HG03571 (cell line): Measurements from ENCODE around the gene GLIS1.

Experiments
- ATAC-seq: cut with Tn5 transposase; IDR thresholded peaks from one replicate; pipeline ENCODE4 v1.9.1; 2021; ENCODE audit not compliant: unreplicated experiment

Gene GLIS1

DNA sequence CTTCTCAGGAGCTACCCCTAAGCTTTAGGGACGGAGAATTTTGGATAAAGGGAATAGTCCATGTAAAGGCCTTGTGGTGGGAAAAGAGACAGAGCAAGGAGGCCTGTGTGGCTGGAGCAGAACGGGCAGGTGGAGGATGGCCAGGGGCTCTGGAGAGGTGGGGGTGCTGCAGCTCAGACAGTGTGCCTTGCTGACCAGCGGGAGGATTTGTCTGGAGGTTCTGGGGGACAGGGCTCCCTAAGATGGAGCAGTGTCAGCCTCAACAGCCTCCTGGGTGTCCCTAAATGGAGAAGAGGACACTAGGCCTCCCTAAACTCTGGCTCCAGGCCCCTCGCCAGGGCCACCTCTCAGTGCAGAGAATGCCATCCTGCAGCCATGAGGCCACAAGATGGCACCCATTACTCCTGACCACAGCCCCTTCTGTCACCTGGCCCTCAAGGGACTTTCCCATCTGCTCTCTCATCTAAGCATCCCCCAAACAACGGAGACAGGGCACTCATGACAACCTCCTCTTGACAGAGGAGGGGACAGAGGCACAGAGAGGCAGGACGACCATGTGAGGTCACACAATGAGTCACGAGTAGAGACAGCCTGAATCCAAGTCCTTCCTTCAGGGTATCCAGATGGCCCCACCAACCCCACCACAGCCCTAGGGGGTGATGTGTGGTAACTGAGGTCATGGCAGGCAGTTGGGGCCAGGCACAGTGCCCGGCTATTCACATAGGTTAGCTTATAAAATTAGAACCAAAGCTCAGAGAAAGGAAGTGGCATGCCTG, 185.0 kb downstream of the GLIS1 start:
- ATAC-seq, result no peak

DNA sequence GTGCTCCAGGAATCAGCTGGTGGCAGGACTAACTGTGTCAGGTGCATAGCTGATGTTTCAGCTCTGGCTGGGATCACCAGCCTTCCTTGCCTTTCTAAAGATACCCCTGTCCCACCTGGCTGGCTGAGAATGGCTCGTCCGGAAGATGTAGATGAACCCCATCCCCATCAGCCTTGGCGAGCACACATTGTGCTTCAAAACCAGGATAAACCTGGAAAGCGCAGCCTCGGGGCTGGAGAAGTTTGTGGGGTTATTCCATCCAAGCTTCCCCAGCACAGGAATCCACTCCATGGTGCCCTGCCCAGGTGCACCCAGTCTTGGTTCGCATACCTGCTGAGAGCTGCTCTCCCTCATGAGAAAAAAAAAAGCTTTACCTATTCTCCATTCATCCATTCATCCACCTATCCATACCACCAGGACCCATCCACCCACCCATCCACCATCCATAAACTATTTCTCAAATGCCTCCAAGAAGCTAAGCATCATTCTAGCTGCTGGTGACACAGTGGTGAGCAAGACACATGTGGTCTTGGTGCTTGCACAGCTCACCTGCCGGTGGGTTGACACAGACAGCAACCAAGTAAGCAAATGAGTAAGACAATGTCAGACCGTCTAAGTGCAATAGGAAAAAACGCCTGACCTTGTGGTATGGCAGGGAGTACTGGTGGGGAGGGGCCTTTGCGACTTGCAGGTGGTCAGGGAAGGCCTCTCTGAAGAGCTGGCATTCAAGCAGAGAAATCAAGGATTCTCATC, 185.8 kb downstream of the GLIS1 start:
- no peak for ATAC-seq

DNA sequence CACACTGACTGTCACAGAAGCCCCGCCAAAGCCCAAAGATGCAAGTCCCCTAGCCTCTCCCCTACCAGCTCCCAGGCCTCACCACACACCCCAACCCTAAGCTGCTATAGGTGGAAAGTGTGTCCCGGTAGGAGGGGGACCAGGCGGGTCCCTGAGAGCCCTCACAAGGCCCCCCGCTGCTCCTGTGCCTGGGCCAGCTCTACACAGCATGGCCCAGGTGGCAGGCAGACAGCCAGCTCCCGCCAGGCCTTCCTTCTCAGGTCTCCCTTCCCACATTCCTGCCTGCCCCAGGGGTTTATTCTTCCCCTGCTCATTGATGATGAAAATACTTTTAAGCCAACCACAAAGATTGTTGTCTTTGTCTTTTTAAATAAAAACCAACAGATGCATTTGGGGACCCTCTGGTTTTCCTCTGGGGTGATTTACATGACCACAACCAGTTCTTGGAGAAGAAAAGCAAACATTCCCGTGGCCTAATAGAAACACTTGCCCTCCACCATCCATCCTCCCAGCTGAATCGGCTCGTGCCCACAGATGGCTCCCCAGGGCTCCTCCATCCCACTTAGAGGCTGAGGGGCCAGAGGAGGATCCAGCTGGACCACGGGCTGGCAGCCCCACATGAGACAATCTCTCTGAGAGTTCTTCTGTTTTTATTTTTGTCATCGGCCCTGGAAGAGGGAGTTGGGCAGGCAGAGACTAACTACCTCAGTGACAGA, 186.7 kb downstream of the GLIS1 start:
- no peak for ATAC-seq

- ATAC-seq, result no peak
Measured at GRCh38 chr1:53551428-53551995, 187.5 kb downstream of the GLIS1 start.

- ATAC-seq, result no peak
Measured at GRCh38 chr1:53550201-53550741, 188.7 kb downstream of the GLIS1 start.

GRCh38 chr1:53549781-53550180, 189.2 kb downstream of the GLIS1 start:
- ATAC-seq, result no peak

GRCh38 chr1:53549287-53549686, 189.7 kb downstream of the GLIS1 start:
- ATAC-seq, result no peak

- no peak for ATAC-seq
Measured at GRCh38 chr1:53548031-53548491, 190.9 kb downstream of the GLIS1 start.

GRCh38 chr1:53547231-53547790, 191.7 kb downstream of the GLIS1 start:
- no peak for ATAC-seq

GRCh38 chr1:53546409-53547155, 192.4 kb downstream of the GLIS1 start:
- no peak for ATAC-seq

DNA sequence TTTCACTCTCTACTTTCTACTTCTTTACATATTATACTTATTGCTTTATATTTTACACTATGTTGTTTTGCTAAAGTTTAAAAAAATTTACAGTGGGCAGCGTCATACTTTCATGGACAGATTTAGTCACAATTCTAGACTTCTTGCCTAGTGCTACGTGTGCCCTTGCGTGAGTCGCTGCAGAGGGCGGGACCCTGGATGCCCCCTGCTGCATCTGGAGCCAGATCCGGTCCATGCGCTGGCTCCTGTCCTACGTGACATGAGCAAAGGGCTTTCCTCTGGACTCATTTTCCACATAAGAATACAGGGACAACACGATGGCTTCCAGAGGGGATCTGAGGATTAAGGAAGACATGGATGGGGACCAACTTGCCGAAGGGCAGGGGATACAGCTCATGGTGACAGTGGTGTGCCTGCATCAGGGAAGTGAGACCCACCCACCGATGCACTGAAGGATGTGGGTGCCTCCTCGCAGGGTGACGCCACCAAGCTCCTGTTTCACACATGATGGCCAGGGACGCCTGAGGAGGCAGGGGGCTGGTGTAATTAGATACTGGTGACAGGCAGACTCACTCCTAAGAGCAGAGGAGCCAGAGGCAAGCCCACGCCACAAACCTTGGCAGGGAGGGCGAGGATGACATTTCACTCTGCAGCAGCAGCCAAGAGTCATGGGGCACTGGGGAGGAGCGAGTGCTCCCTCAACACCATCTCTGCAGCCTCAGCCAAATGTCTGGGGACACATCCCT, 193.1 kb downstream of the GLIS1 start:
- no peak for ATAC-seq

- ATAC-seq, result no peak
Measured at GRCh38 chr1:53544728-53545515, 194.0 kb downstream of the GLIS1 start.

GRCh38 chr1:53543778-53544695, 194.9 kb downstream of the GLIS1 start:
- ATAC-seq, result no peak

- no peak for ATAC-seq
Measured at GRCh38 chr1:53543130-53543777, 195.7 kb downstream of the GLIS1 start.

- no peak for ATAC-seq
Measured at GRCh38 chr1:53542551-53542950, 196.4 kb downstream of the GLIS1 start.

- ATAC-seq, result no peak
Measured at GRCh38 chr1:53541761-53542550, 197.0 kb downstream of the GLIS1 start.
